ENCODE measurements around the gene SRGAP3.

Gene SRGAP3

DNA sequence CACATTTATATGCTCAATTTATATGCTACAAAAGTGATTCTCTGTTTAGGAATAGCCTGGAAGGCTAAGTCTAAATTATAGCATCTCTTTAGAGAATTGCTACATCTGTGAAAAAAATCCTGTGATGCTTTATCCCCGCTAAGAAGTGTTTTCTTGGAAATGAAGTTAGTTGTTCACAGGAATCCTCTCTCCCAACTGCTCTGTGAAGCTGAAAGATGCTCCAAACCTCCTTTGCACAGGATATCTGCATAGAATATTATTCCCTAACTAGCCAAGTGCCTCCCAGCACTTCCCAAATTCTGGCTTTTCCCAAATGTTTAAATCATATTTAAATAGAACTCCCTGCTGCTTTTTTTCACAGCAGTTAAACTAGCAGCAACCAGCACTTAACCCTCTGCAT, 132.2 kb downstream of the SRGAP3 start:
- intact Hi-C loops (cut with micrococcal nuclease): no loop called here
- H3K36me3 Mint-ChIP-seq (ENCODE audit: low read depth): no peaks in the 10 kb centered on the region
- no peak overlapping the region for H3K4me3 Mint-ChIP-seq

DNA sequence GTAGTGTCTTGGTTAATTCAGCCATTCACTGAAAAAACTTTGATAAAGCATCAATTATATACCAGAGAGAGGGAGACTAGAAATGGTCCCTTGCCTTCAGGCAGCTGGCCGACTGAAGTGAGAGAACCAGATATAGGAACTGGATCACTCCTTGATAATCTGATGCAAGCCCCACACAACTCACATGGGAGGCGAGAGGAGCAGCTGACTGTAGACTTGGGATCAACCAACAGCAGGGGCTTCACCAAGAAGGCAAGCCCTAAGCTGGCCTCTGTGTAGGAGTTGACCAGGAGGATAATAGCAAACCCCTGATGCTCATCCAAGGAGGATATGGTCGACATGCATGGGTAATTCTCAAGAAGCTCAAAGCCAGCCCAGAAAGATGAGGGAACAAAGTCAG, 133.1 kb downstream of the SRGAP3 start:
- Mint-ChIP-seq H3K27me3 (no peaks in the 10 kb centered on the region), H3K27ac (no peak overlapping the region), H3K36me3 (ENCODE audit: low read depth) (no peaks in the 10 kb centered on the region), H3K4me1 (ENCODE audit: low read depth) (peaks cover 7% of the 10 kb centered on the region), H3K4me3 (no peak overlapping the region), H3K9me3 (peaks cover 2% of the 10 kb centered on the region)
- intact Hi-C loops (cut with micrococcal nuclease): no loop called here

More for the DNA sequence above, 132.2 kb downstream of the SRGAP3 start:
- no peaks in the 10 kb centered on the region for H3K9me3 Mint-ChIP-seq
- no peaks in the 10 kb centered on the region for H3K27me3 Mint-ChIP-seq
- H3K4me1 Mint-ChIP-seq (ENCODE audit: low read depth): peaks cover 5% of the 10 kb centered on the region
- no peak overlapping the region for H3K27ac Mint-ChIP-seq

DNA sequence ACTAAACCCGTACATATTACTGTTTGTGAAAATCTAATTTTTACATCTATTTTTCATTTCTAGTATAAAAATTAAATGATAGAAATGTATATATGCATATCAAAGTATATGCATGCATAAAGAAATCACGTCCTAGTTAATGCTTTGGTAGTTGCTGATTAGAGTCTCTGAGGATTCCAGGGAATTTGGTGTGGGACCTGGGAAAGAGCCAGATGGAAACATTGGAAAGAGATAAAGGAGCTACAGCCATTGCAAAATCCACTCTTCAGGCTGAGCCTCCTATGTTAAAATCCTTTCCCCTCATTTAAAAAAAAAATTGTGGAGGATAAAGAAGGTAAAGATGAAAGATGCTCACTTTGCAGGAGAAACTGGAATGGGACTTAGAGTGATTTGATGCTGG, 134.1 kb downstream of the SRGAP3 start:
- no peak overlapping the region for H3K4me3 Mint-ChIP-seq
- H3K36me3 Mint-ChIP-seq (ENCODE audit: low read depth): no peaks in the 10 kb centered on the region
- H3K27me3 Mint-ChIP-seq: no peaks in the 10 kb centered on the region
- peaks cover 13% of the 10 kb centered on the region for H3K4me1 Mint-ChIP-seq (ENCODE audit: low read depth)
- H3K9me3 Mint-ChIP-seq: peaks cover 8% of the 10 kb centered on the region
- H3K27ac Mint-ChIP-seq: no peak overlapping the region
- intact Hi-C loops (cut with micrococcal nuclease): no loop called here

DNA sequence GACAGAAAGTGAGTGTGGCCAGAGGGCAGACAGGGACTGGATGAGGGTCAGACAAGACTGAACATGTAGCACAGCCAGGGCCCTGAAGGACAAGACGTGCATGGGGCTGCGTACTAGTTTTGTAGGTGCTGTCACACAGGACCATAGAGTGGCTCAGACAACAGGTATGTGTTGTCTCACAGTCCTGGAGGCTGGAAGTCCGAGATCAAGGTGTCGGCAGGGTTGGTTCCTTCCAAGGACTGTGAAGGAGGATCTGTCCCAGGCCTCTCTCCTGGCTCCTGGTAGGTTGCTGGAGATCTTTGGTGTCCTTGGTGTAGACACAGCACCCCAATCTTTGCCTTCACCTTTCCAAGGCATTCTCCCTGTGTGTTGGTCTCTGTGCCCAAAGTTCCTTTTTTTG, 136.4 kb downstream of the SRGAP3 start:
- peaks cover 29% of the 10 kb centered on the region for H3K4me1 Mint-ChIP-seq (ENCODE audit: low read depth)
- H3K27ac Mint-ChIP-seq: no peak overlapping the region
- H3K4me3 Mint-ChIP-seq: no peak overlapping the region
- no peaks in the 10 kb centered on the region for H3K36me3 Mint-ChIP-seq (ENCODE audit: low read depth)
- peaks cover 1% of the 10 kb centered on the region for H3K27me3 Mint-ChIP-seq
- intact Hi-C loops (cut with micrococcal nuclease): no loop called here
- peaks cover 8% of the 10 kb centered on the region for H3K9me3 Mint-ChIP-seq

DNA sequence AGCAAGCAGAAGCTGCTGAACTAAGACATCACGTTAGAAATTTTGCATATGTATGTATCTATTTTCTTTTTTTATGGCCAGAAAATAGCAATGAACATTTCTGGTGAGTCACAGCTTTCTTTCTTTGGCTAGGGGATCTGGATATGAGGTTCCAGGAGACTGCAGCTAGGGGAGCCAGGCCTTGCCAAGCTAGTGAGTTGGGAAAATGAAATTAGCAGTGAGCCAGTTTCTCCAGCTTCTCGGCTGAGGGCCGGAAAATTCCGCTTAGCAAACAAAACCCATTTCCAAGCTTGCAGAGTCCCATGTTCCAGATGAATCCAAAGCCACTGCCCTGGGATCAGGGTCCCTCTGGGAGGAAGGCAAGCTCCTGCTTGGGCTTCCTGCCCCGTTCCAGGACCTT, 137.6 kb downstream of the SRGAP3 start:
- H3K27me3 Mint-ChIP-seq: peaks cover 1% of the 10 kb centered on the region
- intact Hi-C loops (cut with micrococcal nuclease): no loop called here
- no peaks in the 10 kb centered on the region for H3K36me3 Mint-ChIP-seq (ENCODE audit: low read depth)
- H3K4me1 Mint-ChIP-seq (ENCODE audit: low read depth): peaks cover 29% of the 10 kb centered on the region
- H3K27ac Mint-ChIP-seq: no peak overlapping the region
- H3K4me3 Mint-ChIP-seq: no peak overlapping the region
- peaks cover 8% of the 10 kb centered on the region for H3K9me3 Mint-ChIP-seq

DNA sequence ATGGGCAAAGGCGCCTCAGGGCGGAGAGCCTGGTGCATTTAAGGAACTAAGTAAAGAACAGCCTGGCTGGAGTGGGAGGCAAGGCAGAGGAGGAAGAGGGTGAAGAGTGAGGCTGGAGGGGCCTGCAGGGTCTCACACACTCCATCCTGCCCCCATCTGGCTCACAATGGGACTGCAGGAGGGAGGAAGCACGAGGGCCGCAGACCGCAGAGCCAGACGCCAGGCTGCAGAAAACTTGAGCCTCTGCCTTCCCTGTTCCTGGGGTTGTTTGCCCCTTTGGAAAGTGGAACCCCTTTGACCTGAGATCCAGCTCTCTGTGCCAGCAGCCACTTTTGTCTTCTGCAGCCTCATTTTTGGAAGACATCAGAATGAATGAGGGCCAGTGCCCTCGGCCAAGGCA, 138.0 kb downstream of the SRGAP3 start:
- H3K27ac Mint-ChIP-seq: no peak overlapping the region
- no peaks in the 10 kb centered on the region for H3K36me3 Mint-ChIP-seq (ENCODE audit: low read depth)
- H3K4me1 Mint-ChIP-seq (ENCODE audit: low read depth): peaks cover 29% of the 10 kb centered on the region
- peaks cover 8% of the 10 kb centered on the region for H3K9me3 Mint-ChIP-seq
- no peak overlapping the region for H3K4me3 Mint-ChIP-seq
- peaks cover 1% of the 10 kb centered on the region for H3K27me3 Mint-ChIP-seq
- intact Hi-C loops (cut with micrococcal nuclease): no loop called here

DNA sequence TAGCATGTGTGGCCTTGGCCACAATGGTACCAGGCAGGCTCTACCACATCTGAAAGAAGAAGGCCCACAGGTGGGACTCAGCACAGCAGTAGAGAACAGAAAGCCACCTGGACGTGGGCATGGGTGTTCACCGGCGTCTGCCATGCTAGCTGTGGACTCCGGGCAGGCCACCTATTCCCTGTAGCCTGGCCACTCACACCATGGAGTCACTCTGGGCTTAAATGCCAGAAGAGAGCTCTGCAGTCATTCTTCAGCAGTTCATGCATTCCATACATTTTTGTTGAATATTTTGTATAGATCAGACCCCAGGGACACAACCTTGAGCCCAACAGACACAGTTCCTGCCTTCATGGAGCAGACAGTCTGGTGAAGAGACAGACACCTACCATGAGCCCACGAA, 138.6 kb downstream of the SRGAP3 start:
- intact Hi-C loops (cut with micrococcal nuclease): no loop called here
- Mint-ChIP-seq H3K4me3 (no peak overlapping the region), H3K27me3 (peaks cover 1% of the 10 kb centered on the region), H3K36me3 (ENCODE audit: low read depth) (no peaks in the 10 kb centered on the region), H3K27ac (no peak overlapping the region), H3K4me1 (ENCODE audit: low read depth) (peaks cover 29% of the 10 kb centered on the region), H3K9me3 (peaks cover 8% of the 10 kb centered on the region)

DNA sequence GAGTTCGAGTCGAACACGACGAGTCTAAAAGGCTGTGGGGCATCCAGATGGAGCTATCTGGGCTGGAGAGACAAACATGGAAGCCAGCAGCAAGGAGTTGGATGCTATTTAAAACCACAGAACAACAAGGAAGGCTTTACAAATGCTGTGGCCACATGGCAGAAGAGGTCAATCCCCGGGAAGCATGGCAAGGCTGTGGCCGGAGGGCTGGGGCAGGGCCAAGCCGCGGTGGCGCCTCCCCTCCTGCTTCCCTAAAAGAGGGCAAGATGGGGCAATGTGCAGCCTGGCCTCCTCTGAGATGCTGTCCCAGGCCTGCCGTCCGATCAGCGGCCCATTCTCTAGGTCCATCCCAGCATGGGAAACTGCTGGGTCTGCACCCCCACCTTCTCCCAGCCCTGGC, 139.1 kb downstream of the SRGAP3 start:
- Mint-ChIP-seq H3K4me3 (no peak overlapping the region), H3K4me1 (ENCODE audit: low read depth) (peaks cover 29% of the 10 kb centered on the region), H3K27ac (peak overlapping the region; percentile 56), H3K36me3 (ENCODE audit: low read depth) (no peaks in the 10 kb centered on the region), H3K9me3 (peaks cover 8% of the 10 kb centered on the region), H3K27me3 (peaks cover 1% of the 10 kb centered on the region)
- intact Hi-C loops (cut with micrococcal nuclease): no loop called here

DNA sequence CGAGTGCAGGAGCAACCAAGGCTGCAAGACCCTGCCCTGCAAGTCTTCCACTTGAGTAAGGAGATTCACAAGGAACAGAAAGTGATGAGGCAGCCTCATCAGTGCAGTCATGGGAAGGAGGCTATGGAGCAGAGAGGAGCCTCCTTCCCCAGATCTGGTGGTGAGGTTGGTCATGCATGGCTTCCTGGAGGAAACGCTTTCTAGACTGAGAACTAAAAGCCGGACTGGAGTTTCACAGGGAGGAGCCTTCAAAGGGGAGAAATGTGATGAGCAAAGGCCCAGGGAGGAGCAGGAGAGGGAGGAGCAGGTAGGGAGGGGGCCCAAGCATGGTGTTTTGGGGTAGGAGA, 139.9 kb downstream of the SRGAP3 start:
- Mint-ChIP-seq H3K4me3 (peak overlapping the region; percentile 5), H3K9me3 (peaks cover 8% of the 10 kb centered on the region), H3K27ac (peak overlapping the region; percentile 56), H3K4me1 (ENCODE audit: low read depth) (peaks cover 29% of the 10 kb centered on the region), H3K27me3 (peaks cover 1% of the 10 kb centered on the region), H3K36me3 (ENCODE audit: low read depth) (no peaks in the 10 kb centered on the region)
- intact Hi-C loops (cut with micrococcal nuclease): no loop called here

DNA sequence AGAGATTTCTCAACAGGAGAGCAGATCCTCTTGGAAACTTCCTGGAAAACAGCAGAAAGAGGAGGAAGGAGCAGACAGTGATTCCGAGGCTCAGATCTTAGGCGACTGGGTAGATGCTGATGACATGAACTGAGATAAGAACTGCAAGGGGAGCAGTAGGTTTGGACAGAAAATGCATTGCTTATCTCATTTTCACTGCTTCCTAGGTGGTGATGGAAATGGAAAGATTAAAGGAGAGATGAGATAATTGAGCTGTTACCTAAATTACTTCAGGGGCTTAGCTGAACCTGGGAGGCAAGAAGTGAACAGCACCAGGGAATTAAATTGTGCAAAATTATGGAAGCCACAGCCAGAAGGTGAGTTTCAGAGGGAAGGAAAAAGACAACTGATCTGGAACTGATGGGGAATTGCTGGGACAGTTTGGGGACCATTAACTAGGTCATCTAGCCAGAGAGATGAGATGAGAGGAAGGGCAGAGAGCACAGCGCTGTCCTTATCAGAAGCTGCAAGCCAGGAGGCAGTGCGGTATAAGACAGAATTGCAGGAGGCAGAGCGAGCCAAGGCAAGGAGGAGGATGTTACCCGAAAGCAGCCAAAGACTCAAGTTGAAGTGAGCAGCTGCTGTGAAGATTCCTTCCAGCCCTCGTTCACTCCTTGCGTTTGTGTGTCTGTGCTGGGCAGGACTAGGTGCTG, 140.4 kb downstream of the SRGAP3 start:
- Mint-ChIP-seq H3K27ac (peak overlapping the region; percentile 56), H3K4me1 (ENCODE audit: low read depth) (peaks cover 29% of the 10 kb centered on the region), H3K4me3 (peak overlapping the region; percentile 5), H3K36me3 (ENCODE audit: low read depth) (no peaks in the 10 kb centered on the region), H3K9me3 (peaks cover 8% of the 10 kb centered on the region), H3K27me3 (peaks cover 1% of the 10 kb centered on the region)
- intact Hi-C loops (cut with micrococcal nuclease): no loop called here

DNA sequence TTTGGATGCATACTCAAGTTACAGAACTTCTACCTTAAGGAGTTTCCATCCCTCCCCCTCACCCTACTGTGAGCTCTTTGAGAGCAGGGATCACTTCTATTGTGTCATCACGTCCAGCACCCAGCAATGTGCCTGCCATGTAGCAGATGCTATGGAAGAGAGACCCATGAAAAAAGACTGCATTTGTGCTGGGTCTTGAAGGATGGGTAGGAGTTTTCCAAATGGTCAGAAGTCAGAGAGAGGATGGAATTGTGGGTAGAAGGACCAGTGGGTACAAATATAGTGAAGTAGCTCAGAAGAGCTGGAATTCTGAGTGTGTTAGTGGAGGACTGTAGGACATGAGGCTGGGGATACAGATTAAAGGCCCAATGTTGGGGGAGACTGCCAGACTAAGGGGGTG, 141.7 kb downstream of the SRGAP3 start:
- intact Hi-C loops (cut with micrococcal nuclease): no loop called here
- Mint-ChIP-seq H3K27ac (no peak overlapping the region), H3K36me3 (ENCODE audit: low read depth) (no peaks in the 10 kb centered on the region), H3K9me3 (peaks cover 8% of the 10 kb centered on the region), H3K27me3 (peaks cover 1% of the 10 kb centered on the region), H3K4me1 (ENCODE audit: low read depth) (peaks cover 29% of the 10 kb centered on the region), H3K4me3 (no peak overlapping the region)

DNA sequence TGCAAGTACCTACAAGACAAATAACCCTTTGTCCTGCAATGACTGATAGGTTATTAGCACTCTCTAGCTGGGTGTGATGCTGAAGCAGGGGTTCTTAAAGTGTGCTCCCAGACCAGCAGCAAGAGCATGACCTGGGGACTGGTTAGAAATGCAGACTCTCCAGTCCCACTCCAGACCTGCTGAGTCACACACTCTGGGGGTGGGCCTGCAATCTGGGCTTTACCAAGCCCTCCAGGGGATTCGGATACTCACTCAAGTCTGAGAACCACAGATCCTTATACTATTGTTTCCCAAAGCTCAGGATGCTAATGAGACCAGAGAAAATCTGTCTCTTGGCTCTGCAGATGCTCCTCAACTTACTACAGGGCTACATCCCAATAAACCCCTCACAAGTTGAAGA, 144.0 kb downstream of the SRGAP3 start:
- Mint-ChIP-seq H3K27me3 (peaks cover 1% of the 10 kb centered on the region), H3K4me1 (ENCODE audit: low read depth) (peaks cover 34% of the 10 kb centered on the region), H3K36me3 (ENCODE audit: low read depth) (no peaks in the 10 kb centered on the region), H3K27ac (no peak overlapping the region), H3K9me3 (no peaks in the 10 kb centered on the region), H3K4me3 (no peak overlapping the region)
- intact Hi-C loops (cut with micrococcal nuclease): no loop called here

DNA sequence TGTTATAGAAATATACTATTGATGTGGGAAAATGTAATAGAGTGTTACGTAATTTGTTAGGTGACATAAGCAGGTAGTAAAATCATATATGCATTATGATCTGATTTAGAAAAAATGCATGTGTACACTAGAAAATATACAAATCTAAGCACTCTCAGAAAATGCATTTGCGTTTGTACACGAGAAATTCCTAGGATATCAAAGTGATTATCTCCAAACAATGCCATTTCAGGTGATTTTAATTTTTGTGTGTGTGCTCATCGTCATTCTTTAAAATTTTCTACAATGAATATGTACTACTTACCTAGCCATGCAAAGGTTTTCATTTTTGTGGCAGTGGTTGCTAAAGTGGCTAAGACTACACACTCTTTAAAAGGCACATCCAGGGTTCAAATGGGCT, 145.3 kb downstream of the SRGAP3 start:
- Mint-ChIP-seq H3K36me3 (ENCODE audit: low read depth) (no peaks in the 10 kb centered on the region), H3K27me3 (no peaks in the 10 kb centered on the region), H3K4me1 (ENCODE audit: low read depth) (peaks cover 27% of the 10 kb centered on the region), H3K4me3 (no peak overlapping the region), H3K27ac (no peak overlapping the region), H3K9me3 (no peaks in the 10 kb centered on the region)
- intact Hi-C loops (cut with micrococcal nuclease): no loop called here

DNA sequence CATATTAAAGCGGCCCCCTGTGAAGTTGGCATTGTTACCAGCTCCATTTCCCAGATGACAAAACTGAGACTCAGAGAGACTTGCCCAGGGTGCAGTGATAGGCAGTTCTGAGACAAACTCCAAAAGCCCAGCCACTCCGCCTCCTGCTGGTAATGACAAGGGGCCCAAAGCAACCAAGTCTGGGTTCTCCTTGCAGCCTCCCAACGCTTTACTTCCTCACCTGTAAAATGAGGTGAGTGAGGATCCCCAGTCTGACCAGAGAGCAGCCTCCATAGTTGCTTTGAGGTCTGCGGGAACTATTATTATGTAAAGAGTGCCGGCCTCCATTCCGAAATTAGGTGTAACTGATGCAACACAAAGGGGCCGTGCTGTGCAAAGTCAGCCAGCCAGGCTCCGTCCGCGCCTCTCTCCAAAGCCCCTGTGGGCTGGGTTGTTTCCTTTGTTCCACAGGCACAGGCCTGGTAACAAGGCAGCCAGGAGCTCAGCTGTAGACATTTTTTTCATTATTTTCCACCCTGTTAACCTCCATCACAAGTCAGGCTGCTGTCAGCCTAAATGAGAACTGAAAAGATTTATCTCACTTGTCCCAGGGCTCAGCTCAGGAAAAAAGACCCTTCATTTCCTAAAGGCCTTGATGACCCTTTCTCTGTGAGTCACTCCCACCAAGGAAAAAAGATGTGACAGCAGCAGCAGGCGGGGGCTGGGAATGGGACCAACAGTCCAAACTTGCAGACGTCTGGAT, 147.0 kb downstream of the SRGAP3 start:
- intact Hi-C loops (cut with micrococcal nuclease): no loop called here
- Mint-ChIP-seq H3K27me3 (no peaks in the 10 kb centered on the region), H3K27ac (no peak overlapping the region)

DNA sequence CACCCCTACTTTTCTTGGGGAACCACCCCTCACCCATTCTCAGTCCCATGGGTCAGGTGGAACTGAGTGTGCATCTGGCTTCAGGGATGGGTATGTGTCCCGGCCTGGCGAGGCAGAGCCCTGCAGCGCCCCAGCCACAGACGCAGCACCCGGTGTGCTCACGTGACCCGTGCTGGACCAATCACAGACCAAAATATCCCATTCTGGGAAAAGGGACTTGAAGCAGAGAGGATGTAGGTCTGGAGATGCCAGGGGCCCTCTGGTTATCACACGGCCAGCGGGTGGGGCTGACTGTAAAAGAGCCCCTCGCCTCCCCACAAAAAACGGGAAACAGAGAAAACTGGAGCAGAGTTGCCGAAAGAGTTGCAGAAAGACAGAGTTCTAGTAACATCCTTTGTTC, 148.2 kb downstream of the SRGAP3 start:
- H3K4me3 Mint-ChIP-seq: peak overlapping the region; percentile 37
- no peaks in the 10 kb centered on the region for H3K9me3 Mint-ChIP-seq
- H3K27me3 Mint-ChIP-seq: no peaks in the 10 kb centered on the region
- H3K4me1 Mint-ChIP-seq (ENCODE audit: low read depth): peaks cover 18% of the 10 kb centered on the region
- H3K27ac Mint-ChIP-seq: peak overlapping the region; percentile 56
- H3K36me3 Mint-ChIP-seq (ENCODE audit: low read depth): no peaks in the 10 kb centered on the region
- intact Hi-C loops (cut with micrococcal nuclease): no loop called here

More for the DNA sequence above, 147.0 kb downstream of the SRGAP3 start:
- Mint-ChIP-seq H3K36me3 (ENCODE audit: low read depth) (no peaks in the 10 kb centered on the region), H3K4me3 (no peak overlapping the region), H3K4me1 (ENCODE audit: low read depth) (peaks cover 18% of the 10 kb centered on the region), H3K9me3 (no peaks in the 10 kb centered on the region)
